ENCODE results near the gene TMEM115. TPM values are rescaled to one million over a fixed set of nuclear protein-coding genes. Genes with fewer than 3 reads are reported as not detected.

The TMEM115 gene
- total and polyA plus RNA-seq, 9 of the 15 experiments (the other 6 are each of a cell fraction or from before 2014, with no cell fraction given): 1.6 to 26.9 (median 14.1) TPM

DNA sequence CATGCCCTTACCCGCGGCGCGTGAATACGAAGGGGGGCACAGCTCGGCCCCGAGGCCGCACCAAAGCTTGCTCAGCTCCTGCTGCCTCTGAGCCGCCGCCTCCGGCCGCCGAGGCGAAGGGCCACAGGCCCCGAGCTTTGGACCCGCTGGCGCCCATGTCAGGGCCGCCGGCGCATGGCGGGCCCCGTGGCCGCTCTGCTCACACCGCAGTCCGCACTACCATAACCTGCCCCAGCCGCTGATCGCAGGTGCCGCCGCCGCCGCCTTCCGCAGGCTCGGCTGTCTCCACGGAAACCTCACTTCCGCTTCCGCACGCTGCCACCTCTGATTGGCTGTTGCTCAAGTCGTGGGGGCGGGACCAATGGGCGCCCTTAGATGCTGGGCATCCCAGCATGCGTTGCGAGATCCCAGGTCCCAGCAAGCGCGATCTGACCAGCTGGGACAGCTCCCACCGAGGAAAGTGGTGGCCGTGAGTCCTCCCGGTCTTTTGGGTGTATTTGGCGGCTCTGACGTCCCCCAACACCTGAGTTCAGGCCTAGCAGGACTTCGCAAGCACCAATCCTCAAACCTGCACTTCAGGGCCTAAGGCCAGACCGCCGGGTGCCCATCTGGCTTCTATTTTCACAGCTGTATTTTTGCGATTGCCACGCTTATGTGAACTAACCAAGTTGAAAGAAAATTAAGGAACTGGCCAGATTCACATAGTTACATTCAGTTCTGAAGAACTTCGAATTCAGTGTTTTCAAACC is 31.2 kb downstream of the TMEM115 start, which contains the start of gene TUSC2 (continued):
- TF ChIP-seq FOXP1 (CRISPR knock-in tag; IDR thresholded peaks at IDR 0.05) (no peak), IRF2 (CRISPR knock-in tag; IDR thresholded peaks at IDR 0.05) (no peak), ZNF212 (CRISPR knock-in tag; IDR thresholded peaks at IDR 0.05) (no peak), NCOA6 (IDR thresholded peaks at IDR 0.05) (no peak), ZC3H11A (IDR thresholded peaks at IDR 0.05; ENCODE audit: low read depth, low read length) (no peak), EGR1 (conservative IDR thresholded peaks at IDR 0.05) (peak; percentile 49), CREM (IDR thresholded peaks at IDR 0.05; ENCODE audit: low read depth) (peak; percentile 92), CBFA2T2 (conservative IDR thresholded peaks at IDR 0.05) (no peak), ZNF431 (CRISPR knock-in tag; IDR thresholded peaks at IDR 0.05) (no peak), ZNF165 (CRISPR knock-in tag; IDR thresholded peaks at IDR 0.05; ENCODE audit: borderline replicate concordance) (no peak), ZNF764 (CRISPR knock-in tag; IDR thresholded peaks at IDR 0.05; ENCODE audit: low read depth) (no peak), CTBP1 (IDR thresholded peaks at IDR 0.05; ENCODE audit: borderline replicate concordance) (peak; percentile 51; the same call in 1 of the 2 replicates), RBM25 (IDR thresholded peaks at IDR 0.05; ENCODE audit: low read depth, low read length, severe bottlenecking) (peak; percentile 46), HMG20A (CRISPR knock-in tag; conservative IDR thresholded peaks at IDR 0.05) (no peak), CSDE1 (IDR thresholded peaks at IDR 0.05) (no peak), NEUROD1 (IDR thresholded peaks at IDR 0.05; ENCODE audit: borderline replicate concordance, low read depth, low read length, partially characterized antibody) (peak; percentile 25)
- TF ChIP-seq, protein P1, sequence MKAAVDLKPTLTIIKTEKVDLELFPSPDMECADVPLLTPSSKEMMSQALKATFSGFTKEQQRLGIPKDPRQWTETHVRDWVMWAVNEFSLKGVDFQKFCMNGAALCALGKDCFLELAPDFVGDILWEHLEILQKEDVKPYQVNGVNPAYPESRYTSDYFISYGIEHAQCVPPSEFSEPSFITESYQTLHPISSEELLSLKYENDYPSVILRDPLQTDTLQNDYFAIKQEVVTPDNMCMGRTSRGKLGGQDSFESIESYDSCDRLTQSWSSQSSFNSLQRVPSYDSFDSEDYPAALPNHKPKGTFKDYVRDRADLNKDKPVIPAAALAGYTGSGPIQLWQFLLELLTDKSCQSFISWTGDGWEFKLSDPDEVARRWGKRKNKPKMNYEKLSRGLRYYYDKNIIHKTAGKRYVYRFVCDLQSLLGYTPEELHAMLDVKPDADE (conservative IDR thresholded peaks at IDR 0.05; ENCODE audit: control insufficient read depth, low read depth, low read length): peak; percentile 75
- TF ChIP-seq, protein P2, sequence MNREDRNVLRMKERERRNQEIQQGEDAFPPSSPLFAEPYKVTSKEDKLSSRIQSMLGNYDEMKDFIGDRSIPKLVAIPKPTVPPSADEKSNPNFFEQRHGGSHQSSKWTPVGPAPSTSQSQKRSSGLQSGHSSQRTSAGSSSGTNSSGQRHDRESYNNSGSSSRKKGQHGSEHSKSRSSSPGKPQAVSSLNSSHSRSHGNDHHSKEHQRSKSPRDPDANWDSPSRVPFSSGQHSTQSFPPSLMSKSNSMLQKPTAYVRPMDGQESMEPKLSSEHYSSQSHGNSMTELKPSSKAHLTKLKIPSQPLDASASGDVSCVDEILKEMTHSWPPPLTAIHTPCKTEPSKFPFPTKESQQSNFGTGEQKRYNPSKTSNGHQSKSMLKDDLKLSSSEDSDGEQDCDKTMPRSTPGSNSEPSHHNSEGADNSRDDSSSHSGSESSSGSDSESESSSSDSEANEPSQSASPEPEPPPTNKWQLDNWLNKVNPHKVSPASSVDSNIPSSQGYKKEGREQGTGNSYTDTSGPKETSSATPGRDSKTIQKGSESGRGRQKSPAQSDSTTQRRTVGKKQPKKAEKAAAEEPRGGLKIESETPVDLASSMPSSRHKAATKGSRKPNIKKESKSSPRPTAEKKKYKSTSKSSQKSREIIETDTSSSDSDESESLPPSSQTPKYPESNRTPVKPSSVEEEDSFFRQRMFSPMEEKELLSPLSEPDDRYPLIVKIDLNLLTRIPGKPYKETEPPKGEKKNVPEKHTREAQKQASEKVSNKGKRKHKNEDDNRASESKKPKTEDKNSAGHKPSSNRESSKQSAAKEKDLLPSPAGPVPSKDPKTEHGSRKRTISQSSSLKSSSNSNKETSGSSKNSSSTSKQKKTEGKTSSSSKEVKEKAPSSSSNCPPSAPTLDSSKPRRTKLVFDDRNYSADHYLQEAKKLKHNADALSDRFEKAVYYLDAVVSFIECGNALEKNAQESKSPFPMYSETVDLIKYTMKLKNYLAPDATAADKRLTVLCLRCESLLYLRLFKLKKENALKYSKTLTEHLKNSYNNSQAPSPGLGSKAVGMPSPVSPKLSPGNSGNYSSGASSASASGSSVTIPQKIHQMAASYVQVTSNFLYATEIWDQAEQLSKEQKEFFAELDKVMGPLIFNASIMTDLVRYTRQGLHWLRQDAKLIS (CRISPR knock-in tag; IDR thresholded peaks at IDR 0.05): 0 out of 2 replicates have a peak, but pooled peaks have one; percentile 72
- TF ChIP-seq, protein P3, sequence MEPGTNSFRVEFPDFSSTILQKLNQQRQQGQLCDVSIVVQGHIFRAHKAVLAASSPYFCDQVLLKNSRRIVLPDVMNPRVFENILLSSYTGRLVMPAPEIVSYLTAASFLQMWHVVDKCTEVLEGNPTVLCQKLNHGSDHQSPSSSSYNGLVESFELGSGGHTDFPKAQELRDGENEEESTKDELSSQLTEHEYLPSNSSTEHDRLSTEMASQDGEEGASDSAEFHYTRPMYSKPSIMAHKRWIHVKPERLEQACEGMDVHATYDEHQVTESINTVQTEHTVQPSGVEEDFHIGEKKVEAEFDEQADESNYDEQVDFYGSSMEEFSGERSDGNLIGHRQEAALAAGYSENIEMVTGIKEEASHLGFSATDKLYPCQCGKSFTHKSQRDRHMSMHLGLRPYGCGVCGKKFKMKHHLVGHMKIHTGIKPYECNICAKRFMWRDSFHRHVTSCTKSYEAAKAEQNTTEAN (CRISPR knock-in tag; IDR thresholded peaks at IDR 0.05): no peak
- TF ChIP-seq, protein P4, sequence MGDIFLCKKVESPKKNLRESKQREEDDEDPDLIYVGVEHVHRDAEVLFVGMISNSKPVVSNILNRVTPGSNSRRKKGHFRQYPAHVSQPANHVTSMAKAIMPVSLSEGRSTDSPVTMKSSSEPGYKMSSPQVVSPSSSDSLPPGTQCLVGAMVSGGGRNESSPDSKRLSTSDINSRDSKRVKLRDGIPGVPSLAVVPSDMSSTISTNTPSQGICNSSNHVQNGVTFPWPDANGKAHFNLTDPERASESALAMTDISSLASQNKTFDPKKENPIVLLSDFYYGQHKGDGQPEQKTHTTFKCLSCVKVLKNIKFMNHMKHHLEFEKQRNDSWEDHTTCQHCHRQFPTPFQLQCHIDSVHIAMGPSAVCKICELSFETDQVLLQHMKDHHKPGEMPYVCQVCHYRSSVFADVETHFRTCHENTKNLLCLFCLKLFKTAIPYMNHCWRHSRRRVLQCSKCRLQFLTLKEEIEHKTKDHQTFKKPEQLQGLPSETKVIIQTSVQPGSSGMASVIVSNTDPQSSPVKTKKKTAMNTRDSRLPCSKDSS (IDR thresholded peaks at IDR 0.05; ENCODE audit: low read depth, partially characterized antibody): no peak
